Nucleus accumbens (tissue), 56 donors: ENCODE results near the gene SHISA8.
"Not testable (repeated sequence)": the region's sequence is repeated elsewhere in the genome, so short reads cannot be mapped to it uniquely, and the experiment has no call there.

Experiments used
- DNase-seq, 56 donors: peaks; one replicate each; lab custom pipeline; 2025; lab: John Stamatoyannopoulos, UW

Gene SHISA8

GRCh38 chr22:41902932-41903421 is 11.9 kb downstream of the SHISA8 start:
- no peak for DNase-seq

- no peak for DNase-seq
These were observed 12.9 kb downstream of the SHISA8 start for GRCh38 chr22:41902016-41902415.

DNA sequence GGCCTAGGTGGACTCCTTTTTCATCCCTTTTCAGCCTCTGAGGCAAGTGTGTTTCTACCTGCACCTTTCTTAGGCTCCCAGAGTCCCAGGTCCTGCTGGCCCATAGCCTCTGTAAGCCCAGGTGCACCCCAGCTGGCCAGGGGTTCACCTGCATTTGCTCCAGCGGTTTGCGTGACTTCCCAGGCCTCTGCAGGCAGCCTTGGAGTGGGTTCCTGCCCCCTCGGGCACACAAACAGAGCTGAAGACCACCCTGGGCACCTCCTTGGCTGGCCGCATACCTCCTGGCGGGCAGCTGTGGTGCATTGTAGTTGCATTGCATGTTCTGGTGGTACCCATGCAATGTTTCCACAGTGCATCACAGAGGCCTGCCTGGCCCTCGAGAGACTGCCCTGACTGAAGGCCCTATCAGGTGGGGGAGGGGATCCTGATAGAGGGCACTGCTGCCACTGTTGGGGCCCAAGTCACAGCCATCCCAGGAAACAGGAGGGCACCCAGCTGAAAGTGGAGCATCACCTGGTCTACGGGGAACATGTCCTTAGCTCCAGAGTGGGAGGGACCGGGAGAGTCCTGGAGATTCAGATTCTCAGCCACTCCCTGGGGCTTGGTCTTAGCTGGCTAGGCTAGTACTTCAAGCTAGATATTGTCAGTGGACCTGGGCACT is 14.1 kb downstream of the SHISA8 start:
- DNase-seq: no peak

- DNase-seq: no peak
These were observed 14.8 kb downstream of the SHISA8 start for GRCh38 chr22:41899992-41900651.

- DNase-seq: no peak
These were observed 15.8 kb downstream of the SHISA8 start for GRCh38 chr22:41899110-41899509.

DNA sequence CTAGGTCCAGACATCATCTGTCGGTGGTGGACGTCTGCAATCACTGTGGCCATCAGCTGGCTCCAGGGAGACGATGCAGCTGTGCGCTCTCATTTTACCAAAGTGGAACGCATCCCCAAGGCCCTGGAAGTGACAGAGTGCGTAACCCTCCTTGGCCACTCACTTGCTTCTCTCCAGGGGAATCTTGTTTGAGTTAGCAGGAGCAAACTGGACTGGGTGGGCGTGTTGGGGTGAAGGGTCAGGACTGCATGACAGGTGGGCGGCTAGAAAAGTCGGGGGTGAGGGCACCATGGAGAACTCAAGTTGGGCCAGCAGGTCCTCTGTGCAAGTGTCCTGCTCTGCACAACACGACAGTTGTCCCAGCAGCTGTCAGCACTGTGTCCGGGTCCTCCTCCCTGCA is 16.2 kb downstream of the SHISA8 start:
- no peak for DNase-seq

DNA sequence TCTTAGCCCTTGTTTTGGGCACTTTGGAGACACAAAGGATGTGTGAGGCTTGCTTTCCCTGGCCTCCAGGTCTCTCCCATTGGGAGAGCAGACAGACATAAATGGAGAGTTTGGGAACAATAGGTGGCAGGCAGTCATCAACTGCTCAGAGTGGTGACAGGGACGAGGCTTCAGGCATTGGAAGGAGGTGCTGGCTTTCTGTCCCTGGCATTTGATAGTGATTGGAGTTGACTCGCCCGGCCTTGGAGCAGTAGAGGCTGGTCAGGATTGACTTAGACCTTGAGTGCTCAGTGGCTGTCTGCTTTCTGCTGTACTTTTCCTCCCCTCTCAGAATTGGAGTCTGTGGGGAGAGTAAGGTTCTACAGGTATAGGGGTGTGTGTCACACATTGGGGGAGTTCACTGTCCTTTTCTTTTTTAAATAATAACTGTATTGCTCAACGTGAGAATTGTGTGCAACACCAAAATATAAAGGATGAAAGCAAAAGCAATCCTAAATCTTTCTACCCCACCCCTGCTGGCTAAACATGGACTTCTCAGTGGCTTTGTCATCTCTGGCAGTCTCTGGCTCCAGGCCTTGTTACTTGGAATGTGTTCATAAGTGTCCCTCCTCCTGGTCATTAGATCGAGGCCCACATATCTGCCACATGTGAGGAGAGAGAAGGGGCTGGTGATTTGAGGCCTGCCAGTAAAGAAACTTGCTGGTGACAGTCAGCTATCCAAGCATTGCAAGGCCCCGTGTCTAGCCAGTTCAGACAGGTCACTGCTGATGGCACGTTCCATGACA is 21.1 kb downstream of the SHISA8 start:
- DNase-seq: no peak

DNA sequence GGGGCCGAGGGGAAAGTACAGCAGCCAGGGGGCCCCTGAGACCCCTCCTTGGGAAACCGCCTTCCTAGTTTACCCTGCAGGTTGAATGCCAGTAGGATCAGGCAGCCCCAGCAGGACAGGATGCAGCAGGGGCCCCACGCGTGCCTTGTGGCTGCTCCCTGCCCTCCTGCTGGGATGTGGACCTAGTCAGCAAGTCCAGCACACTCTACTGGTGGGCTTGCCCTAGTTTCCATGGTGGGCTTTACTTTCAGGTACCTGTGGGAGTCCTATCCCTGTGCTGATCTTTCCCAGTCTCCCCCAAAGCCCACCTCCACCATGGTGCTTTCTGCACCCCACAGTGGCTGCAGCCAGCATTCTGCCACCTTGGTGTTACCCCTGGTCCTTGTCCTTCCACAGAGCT is 22.2 kb downstream of the SHISA8 start:
- no peak for DNase-seq

GRCh38 chr22:41891407-41891806 is 23.5 kb downstream of the SHISA8 start:
- no peak for DNase-seq

GRCh38 chr22:41888627-41889200 is 26.2 kb downstream of the SHISA8 start:
- DNase-seq: no peak

DNA sequence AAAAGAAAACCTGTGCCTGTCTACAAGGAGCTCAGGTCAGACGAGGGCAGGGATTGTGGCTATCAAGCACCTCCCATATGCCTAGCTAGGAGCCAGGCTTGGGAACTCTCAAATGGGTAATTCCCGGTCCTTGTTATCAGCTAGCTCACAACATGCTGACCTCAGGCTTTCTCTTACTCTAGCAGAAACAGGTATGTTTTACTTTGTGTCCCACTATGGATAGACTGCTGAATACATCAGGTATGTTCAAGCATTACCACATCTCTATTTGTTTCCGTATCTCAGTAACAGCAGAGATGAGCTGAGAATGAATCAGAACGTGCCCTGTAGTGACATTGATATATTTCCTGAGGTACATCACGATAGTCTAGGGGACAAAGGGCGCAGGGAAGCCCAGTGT is 29.4 kb downstream of the SHISA8 start:
- DNase-seq: no peak

DNA sequence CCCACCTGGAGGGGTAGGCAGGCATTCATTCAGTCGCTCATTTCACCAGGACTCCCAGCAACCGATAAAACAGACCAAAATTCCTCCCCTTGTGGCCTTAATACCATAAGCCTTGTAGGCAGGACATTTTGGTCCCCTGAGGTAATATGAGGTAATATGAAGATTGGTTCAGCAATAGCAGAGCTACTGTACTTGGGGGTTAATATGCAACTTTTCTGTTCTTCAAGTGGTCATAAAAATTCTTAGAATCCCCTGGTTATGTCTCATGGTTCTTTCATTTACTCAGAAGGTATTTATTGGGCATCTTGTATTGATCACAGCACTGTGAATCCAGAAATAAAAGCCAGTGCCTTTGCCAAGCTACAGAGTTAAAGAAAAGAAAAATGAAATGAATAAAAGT is 29.8 kb downstream of the SHISA8 start:
- no peak for DNase-seq

DNA sequence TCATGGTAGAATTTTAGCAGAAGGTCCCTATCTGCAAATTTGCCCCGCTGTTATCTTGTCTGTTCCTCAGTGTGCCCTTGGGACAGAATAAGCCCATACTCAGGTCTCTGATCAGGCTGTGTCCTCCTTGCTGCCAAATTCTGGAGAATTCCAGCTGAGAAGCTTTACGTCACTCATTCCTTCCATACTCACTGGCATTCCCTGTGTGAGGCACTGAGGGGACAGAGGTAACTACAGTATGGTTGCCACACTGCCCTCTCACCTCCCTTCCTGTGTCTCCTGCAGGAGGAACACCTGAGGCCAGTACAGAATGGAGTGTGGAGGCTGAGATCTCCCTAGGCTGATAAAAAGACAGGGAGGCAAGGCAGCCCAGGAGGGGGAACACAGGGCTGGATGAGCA is 31.5 kb downstream of the SHISA8 start:
- no peak for DNase-seq

DNA sequence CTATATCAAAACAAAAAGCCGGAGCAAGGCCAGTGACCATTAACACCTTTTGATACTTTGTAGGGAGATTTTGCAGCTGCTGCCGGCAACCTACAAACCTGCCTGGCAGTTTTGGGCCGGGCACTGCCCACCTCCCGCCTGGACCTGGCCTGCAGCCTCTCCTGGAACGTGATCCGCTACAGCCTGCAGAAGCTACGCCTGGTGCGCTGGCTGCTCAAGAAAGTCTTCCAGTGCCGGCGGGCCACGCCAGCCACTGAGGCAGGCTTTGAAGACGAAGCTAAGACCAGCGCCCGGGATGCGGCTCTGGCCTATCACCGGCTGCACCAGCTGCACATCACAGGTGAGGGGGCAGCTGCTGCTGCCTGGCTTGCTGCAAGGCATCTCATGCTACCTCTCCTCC is 34.2 kb downstream of the SHISA8 start:
- no peak for DNase-seq

GRCh38 chr22:41876675-41877074 is 38.2 kb downstream of the SHISA8 start:
- DNase-seq: no peak

DNA sequence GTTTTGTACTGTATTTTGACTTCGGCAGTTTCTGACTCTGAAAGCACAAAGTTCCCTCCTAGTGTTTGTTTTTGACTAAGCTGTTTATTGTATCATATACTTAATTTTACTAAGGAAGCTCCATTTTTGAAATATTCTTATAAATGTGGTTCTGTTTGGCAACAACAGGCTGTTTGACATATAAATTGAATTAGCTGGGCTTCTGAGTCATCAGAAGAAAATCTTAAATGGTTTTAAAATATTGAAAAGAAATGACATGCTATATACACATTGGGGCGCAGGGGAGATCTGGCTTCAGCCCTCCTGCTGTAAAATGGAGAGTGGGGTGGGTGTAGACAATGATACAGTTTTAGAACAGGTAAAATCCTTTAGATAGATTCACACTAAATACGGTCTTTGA is 38.6 kb downstream of the SHISA8 start:
- no peak for DNase-seq

DNA sequence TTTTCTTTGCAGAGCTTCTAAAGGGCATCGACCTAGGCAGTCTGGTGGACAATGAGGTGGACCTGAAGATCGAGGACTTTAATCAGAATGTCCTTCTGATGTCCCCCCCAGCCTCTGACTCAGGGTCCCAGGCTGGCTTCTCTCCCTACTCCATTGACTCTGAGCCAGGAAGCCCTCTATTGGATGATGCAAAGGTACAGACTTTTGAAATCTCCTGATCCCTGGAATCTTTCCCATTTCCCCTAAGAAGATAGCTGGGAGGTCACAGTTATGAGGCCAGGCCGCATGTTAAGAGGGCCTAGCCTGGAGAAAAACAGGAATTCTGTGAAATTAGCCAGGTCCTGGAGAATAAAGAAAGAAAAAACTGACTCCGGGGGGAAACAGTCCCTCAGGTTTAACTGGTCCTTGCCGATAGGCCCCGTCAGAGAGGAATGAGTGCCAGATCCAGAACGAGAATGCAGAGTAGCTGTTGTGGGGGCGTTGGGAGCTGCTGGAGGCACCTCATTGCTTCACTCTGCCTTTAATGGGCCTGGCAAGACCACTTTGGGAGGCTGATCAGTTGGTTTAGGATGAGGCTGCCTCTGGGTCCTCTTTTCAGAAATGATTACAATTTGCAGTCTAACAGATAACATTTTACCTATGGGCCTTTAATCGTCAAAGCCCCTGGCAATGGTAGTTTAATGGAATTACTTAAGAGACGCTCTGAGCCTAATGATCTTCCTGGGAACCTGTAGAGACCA is 39.2 kb downstream of the SHISA8 start:
- no peak for DNase-seq

DNA sequence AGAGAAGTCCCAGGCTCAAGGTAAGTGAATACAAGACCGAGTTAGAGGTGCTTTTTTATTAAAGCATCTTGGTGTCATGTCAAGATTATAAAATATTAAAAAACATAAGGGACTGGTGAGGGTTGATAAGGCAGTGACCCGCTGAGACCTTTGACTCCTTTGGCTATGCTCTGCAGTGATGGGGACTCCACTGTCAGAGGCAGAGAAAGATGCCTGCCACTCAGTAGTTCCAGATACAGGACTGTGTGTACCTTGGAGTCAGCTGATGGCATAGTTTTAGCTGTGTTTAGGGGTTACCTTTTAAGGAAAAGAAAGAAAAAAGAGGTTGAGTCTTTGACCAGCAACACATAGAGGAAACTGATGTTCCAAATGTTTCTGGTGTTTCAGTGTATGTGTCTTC is 40.8 kb downstream of the SHISA8 start:
- DNase-seq: no peak

GRCh38 chr22:41873391-41873790 is 41.5 kb downstream of the SHISA8 start:
- DNase-seq: no peak

DNA sequence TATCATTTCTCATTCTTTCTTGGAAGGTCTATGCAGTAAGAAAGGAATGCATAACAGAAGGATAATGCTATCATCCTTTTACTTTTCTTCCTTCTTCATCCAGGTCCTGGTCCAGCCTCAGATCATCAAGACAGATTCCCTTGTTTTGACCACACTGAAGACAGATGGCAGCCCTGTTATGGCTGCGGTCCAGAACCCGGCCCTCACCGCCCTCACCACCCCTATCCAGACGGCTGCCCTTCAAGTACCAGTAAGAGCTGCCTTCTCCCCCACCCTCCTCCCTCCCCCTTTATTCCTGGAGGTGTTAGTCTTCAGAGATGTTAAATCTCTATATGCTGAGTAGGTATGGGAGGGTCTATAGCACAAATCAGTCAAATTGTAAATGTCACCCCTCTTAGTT is 44.1 kb downstream of the SHISA8 start:
- no peak for DNase-seq

DNA sequence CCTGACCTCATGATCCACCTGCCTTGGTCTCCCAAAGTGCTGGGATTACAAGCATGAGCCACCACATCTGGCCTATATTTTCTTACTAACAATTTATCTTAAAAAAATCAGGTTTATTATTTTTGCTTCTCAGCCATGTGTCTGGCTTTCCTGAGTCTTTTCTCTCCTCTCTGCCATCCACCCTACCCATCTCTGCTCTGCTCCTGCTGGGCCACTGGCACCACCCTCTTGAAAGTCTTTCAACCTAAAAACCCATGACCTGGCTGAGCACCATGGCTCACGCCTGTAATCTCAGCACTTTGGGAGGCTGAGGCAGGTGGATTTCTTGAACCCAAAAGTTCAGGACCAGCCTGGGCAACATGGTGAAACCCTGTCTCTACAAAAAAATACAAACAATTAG is 44.8 kb downstream of the SHISA8 start:
- DNase-seq: not testable (repeated sequence)
